HG03575 (cell line): ENCODE data around the gene TUBAL3.

ENCODE experiments used
- ATAC-seq: cut with Tn5 transposase; IDR thresholded peaks from one replicate; pipeline ENCODE4 v1.9.1; 2021; ENCODE audit not compliant: unreplicated experiment, insufficient number of reproducible peaks, low FRiP score; ENCODE audit errors: extremely low read depth

Gene TUBAL3

GRCh38 chr10:5355594-5356301, 48.9 kb downstream of the TUBAL3 start:
- no peak for ATAC-seq

GRCh38 chr10:5354068-5354467, 50.6 kb downstream of the TUBAL3 start:
- ATAC-seq, result no peak

- ATAC-seq, result no peak
Measured at GRCh38 chr10:5349362-5349761, 55.3 kb downstream of the TUBAL3 start.

- ATAC-seq, result no peak
Measured at GRCh38 chr10:5346881-5347280, 57.7 kb downstream of the TUBAL3 start.

GRCh38 chr10:5344746-5345145, 59.9 kb downstream of the TUBAL3 start:
- ATAC-seq, result no peak

- ATAC-seq, result no peak
Measured at GRCh38 chr10:5343979-5344378, 60.6 kb downstream of the TUBAL3 start.

- no peak for ATAC-seq
Measured at GRCh38 chr10:5343561-5343960, 61.1 kb downstream of the TUBAL3 start.
